Measurements from ENCODE around the gene KLF13.

DNA sequence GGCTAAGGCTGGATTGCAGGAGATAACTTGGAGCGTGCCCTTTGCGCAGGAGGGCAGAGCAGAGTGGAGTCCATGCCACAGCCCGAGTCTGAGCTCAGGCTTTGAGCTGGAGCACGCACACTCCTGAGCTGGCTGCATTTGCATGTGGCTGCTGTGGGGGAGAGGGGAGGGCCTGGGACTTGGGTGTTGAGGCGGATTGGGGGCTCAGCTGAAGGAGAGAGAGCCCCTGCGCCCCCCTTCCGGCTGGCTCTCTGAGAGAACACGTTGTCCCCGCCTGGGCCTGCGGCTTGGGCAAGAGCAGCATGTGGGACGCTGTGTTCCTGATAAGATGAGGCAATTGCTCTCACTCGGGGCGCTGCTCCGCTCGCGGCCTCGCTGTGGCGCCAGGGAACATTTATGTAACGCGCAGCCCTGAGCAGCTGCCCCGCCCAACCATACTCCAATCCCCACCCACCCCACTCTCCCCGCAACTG, 39.1 kb downstream of the KLF13 start:
- TF ChIP-seq CTCF (IDR thresholded peaks at IDR 0.05) (peak in 1 of 3 experiments; percentile 35), POLR2A (IDR thresholded peaks at IDR 0.05) (no peak), POLR2AphosphoS5 (IDR thresholded peaks at IDR 0.05; ENCODE audit: insufficient read depth in 1 of 2, low read depth in 1 of 2) (peak; percentile 94 to 98)

All from vagina (tissue), 2 donors.